Myocyte (in vitro differentiated cells): ENCODE results near the gene MRC1. TPM values are rescaled to one million over a fixed set of nuclear protein-coding genes. Genes with fewer than 3 reads are reported as not detected.

Experiments used
- DNase-seq: peaks from one replicate; pipeline ENCODE4 v3.0.0-alpha.2; 2012; ENCODE audit warnings: low read depth
- polyA plus RNA-seq: library from polyadenylated mRNA; unstranded; fragments of >200 nt; gene quantifications from one replicate; pipeline ENCODE4 v1.2.1, GENCODE V29; 2012; ENCODE audit warnings: missing spikeins
- total RNA-seq: library from RNA; depleted of rRNA; stranded (reverse); fragments of >200 nt; gene quantifications from 2 replicates; pipeline ENCODE4 v1.2.3, GENCODE V29; 2014

The MRC1 gene
- 0.05 TPM in 2 replicates for total RNA-seq
- polyA plus RNA-seq: 0.01 TPM

- no peak for DNase-seq
Measured at GRCh38 chr10:17808971-17809841, at the start of gene MRC1. Gene MRC1 (plus strand): TSS chr10:17809348. CDS start chr10:17809466, 118 bp downstream.

- no peak for DNase-seq
Measured at GRCh38 chr10:17764142-17764541, 45.0 kb upstream of the MRC1 start.

- DNase-seq: no peak
Measured at GRCh38 chr10:17765602-17766001, 43.5 kb upstream of the MRC1 start.

- no peak for DNase-seq
Measured at GRCh38 chr10:17766731-17767130, 42.4 kb upstream of the MRC1 start.

GRCh38 chr10:17768496-17768895 is 40.7 kb upstream of the MRC1 start:
- no peak for DNase-seq

GRCh38 chr10:17768957-17769356 is 40.2 kb upstream of the MRC1 start:
- DNase-seq: no peak

- no peak for DNase-seq
Measured at GRCh38 chr10:17771017-17771416, 38.1 kb upstream of the MRC1 start.

GRCh38 chr10:17779784-17780183 is 29.4 kb upstream of the MRC1 start:
- no peak for DNase-seq

GRCh38 chr10:17780727-17781126 is 28.4 kb upstream of the MRC1 start:
- DNase-seq: no peak

GRCh38 chr10:17781856-17782255 is 27.3 kb upstream of the MRC1 start:
- DNase-seq: no peak

- DNase-seq: peak; percentile 68
Measured at GRCh38 chr10:17782921-17783665, 26.1 kb upstream of the MRC1 start.

- DNase-seq: no peak
Measured at GRCh38 chr10:17783751-17784150, 25.4 kb upstream of the MRC1 start.

GRCh38 chr10:17784688-17785087 is 24.5 kb upstream of the MRC1 start:
- DNase-seq: no peak

- DNase-seq: peak; percentile 40
Measured at GRCh38 chr10:17785276-17785930, 23.7 kb upstream of the MRC1 start.

GRCh38 chr10:17787087-17787961 is 21.8 kb upstream of the MRC1 start:
- peak; percentile 79 for DNase-seq

- no peak for DNase-seq
Measured at GRCh38 chr10:17788646-17789045, 20.5 kb upstream of the MRC1 start.

GRCh38 chr10:17789396-17789795 is 19.8 kb upstream of the MRC1 start:
- no peak for DNase-seq

- DNase-seq: no peak
Measured at GRCh38 chr10:17790651-17791050, 18.5 kb upstream of the MRC1 start.

GRCh38 chr10:17792991-17793390 is 16.2 kb upstream of the MRC1 start:
- no peak for DNase-seq

GRCh38 chr10:17793823-17794644 is 15.1 kb upstream of the MRC1 start:
- DNase-seq: no peak
